HFFc6 (cell line): Measurements from ENCODE around the gene UCK1. TPM values are rescaled to one million over a fixed set of nuclear protein-coding genes. Genes with fewer than 3 reads are reported as not detected.

Source experiments
- DNase-seq: peaks from one replicate; pipeline ENCODE4 v3.0.0-alpha.2; 2018
- H3K27ac Mint-ChIP-seq: 2 replicates; pipeline ENCODE4 v1.8.0; 2020; ENCODE audit warnings: mild to moderate bottlenecking, mixed read lengths
- H3K27me3 Mint-ChIP-seq: 2 replicates; pipeline ENCODE4 v1.8.0; 2021; ENCODE audit warnings: mild to moderate bottlenecking, moderate library complexity, mixed read lengths; ENCODE audit not compliant: insufficient read depth
- H3K36me3 Mint-ChIP-seq: 2 replicates; pipeline ENCODE4 v1.8.0; 2021; ENCODE audit warnings: low read depth, mixed read lengths
- H3K4me1 Mint-ChIP-seq: 2 replicates; pipeline ENCODE4 v1.8.0; 2020; ENCODE audit warnings: low read depth, mixed read lengths
- H3K4me3 Mint-ChIP-seq: 2 replicates; pipeline ENCODE4 v1.8.0; 2020; ENCODE audit warnings: mild to moderate bottlenecking, moderate library complexity, mixed read lengths
- H3K9me3 Mint-ChIP-seq: 2 replicates; pipeline ENCODE4 v1.8.0; 2020; ENCODE audit warnings: mild to moderate bottlenecking, mixed read lengths
- CTCF ChIP-seq: fragments of 200-600 bp; sonication (generic); IDR thresholded peaks from 2 replicates; pipeline ENCODE4 v1.5.0; 2021; ENCODE audit warnings: antibody characterized with exemption, mild to moderate bottlenecking
- total RNA-seq, 6 experiments: library from RNA; stranded (reverse); fragmentation: NEBNext Ultra II Directional; extraction: Animal tissue kit (Norgen Biotek cat#: 25700); gene quantifications; 2 replicates in 1 of 6; 3 replicates in 5 of 6; pipeline ENCODE4 v1.2.3, GENCODE V29; 2021

Gene UCK1
- total RNA-seq, 6 experiments from 2014 or later, result 18.6 to 22.6 (median 20.8) TPM

- Mint-ChIP-seq H3K27me3 (no peaks in the 10 kb centered on the region; the same call in none of the 2 replicates), H3K9me3 (peaks cover 9% of the 10 kb centered on the region), H3K36me3 (no peaks in the 10 kb centered on the region; the same call in 1 of the 2 replicates), H3K4me1 (no peaks in the 10 kb centered on the region), H3K4me3 (no peak overlapping the region), H3K27ac (no peak overlapping the region)
- no peak for TF ChIP-seq CTCF
- no peak for DNase-seq
Observed at GRCh38 chr9:131566158-131566557, 35.1 kb upstream of the UCK1 start.

DNA sequence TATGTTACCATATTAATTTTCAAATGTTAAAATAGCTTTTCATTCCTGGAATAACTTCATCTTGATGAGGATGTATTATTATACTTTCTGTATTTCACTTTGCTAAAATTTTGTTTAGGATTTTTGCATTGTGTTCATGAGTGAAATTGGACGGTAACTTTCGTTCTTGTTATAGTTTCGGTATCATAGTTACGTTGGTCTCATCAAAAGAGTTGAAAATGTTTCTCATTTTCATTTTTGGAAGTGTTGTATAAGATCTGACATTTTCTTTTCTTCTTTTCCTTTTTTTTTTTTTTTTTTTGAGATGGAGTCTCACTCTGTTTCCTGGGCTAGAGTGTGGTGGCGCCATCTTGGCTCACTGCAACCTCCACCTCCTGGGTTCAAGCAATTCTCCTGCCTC is 34.3 kb upstream of the UCK1 start:
- no peak for TF ChIP-seq CTCF
- Mint-ChIP-seq H3K27me3 (no peaks in the 10 kb centered on the region; the same call in none of the 2 replicates), H3K4me3 (no peak overlapping the region), H3K4me1 (no peaks in the 10 kb centered on the region), H3K9me3 (peaks cover 14% of the 10 kb centered on the region), H3K27ac (no peak overlapping the region), H3K36me3 (no peaks in the 10 kb centered on the region; the same call in 1 of the 2 replicates)
- no peak for DNase-seq

DNA sequence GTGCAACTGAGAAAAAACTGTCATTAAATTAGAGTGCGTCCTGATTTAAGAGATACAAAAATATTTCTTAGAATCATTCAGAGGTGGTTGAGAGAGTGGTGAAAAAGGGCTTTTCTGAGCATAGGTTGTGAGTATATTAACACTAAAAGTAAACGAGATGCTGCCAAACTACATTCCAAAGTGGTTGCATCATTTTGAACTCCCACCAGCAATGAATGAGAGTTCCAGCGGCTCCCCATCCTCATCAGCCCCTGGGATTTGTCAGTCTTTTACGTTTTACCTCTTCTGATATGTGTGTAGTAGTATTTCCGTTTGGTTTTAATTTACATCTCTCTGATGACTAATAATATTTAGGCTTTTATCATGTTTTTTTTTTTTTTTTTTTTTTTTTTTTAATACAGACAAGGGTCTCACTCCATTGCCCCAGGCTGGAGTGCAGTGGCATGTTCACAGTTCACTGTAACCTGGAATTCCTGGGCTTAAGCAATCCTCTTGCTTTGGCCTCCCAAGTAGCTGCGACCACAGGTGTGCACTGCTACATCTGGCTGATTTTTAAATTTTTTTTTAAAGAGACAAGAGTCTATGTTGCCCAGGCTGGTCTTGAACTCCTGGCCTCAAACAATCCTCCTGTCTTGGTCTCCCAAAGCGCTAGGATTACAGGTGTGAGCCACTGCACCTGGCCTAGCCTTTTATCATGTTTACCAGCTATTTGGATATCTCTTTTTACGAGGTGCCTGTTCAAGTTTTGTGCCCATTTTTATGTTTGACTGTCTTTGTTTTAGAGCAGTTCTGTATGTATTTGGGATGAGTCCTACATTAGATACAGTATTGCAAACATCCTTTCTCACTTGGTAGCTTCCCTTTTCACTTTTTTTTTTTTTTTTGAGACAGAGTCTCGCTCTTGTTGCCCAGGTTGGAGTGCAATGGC is 31.2 kb upstream of the UCK1 start:
- DNase-seq, result no peak
- Mint-ChIP-seq H3K27ac (no peak overlapping the region), H3K27me3 (no peaks in the 10 kb centered on the region; the same call in 1 of the 2 replicates), H3K4me1 (no peaks in the 10 kb centered on the region), H3K9me3 (peaks cover 18% of the 10 kb centered on the region), H3K36me3 (peaks cover 4% of the 10 kb centered on the region; the same call in 1 of the 2 replicates), H3K4me3 (no peak overlapping the region)
- no peak for TF ChIP-seq CTCF

- TF ChIP-seq CTCF, result peak; percentile 24; the same call in 1 of the 2 replicates
- no peaks in the 10 kb centered on the region for H3K4me1 Mint-ChIP-seq
- H3K27me3 Mint-ChIP-seq, result peaks cover 4% of the 10 kb centered on the region; the same call in 1 of the 2 replicates
- DNase-seq, result no peak
- peaks cover 18% of the 10 kb centered on the region for H3K9me3 Mint-ChIP-seq
- no peak overlapping the region for H3K4me3 Mint-ChIP-seq
- peaks cover 4% of the 10 kb centered on the region; the same call in 1 of the 2 replicates for H3K36me3 Mint-ChIP-seq
- no peak overlapping the region for H3K27ac Mint-ChIP-seq
Observed at GRCh38 chr9:131559421-131560000, 28.4 kb upstream of the UCK1 start.

DNA sequence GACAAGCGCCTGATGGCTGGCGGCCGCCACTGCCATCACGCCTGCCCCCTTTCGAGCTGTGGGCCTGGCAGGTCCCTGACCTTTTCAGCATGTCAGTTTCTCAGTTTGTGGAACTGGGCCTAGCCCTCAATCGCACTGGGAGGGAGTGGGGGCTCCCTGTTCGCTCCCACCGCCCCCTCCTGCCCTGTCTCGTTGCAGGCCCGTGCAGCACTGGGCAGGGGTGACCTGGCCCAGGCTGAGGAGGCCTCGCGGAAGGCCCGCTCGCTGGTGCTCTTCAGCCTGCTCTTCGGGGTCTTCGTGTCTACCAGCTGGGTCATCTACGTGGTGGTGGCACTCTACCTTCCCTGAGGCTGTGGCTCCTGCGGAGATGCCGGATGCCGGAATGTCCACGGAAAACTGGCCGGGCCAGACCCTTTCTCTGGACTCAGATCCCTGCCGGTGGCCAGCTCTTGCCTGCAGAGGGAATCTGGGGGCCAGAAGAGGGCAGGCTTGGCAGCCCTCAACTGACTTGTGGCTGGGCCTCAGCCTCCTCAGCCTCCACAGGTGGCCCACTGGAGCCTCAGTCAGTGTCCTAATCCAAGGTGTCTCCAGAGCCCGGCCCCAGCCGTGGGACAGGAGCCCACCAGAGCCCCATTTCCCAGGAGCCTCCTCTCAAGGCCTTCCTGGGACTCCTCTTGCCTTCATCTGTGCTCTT is 26.9 kb upstream of the UCK1 start:
- peaks cover 4% of the 10 kb centered on the region; the same call in 1 of the 2 replicates for H3K36me3 Mint-ChIP-seq
- peaks cover 7% of the 10 kb centered on the region; the same call in 1 of the 2 replicates for H3K27me3 Mint-ChIP-seq
- H3K27ac Mint-ChIP-seq, result no peak overlapping the region
- H3K9me3 Mint-ChIP-seq, result peaks cover 15% of the 10 kb centered on the region
- no peaks in the 10 kb centered on the region for H3K4me1 Mint-ChIP-seq
- DNase-seq, result no peak
- no peak for TF ChIP-seq CTCF
- H3K4me3 Mint-ChIP-seq, result no peak overlapping the region
